Urothelium cell line (cell line): ENCODE data around the gene CHST11.
A peak's percentile ranks its signal among the peaks of the same experiment; 100 is the strongest.

Experiments used
- DNase-seq: peaks from one replicate; pipeline ENCODE4 v3.0.0; 2011; ENCODE audit warnings: low spot score, mixed read lengths
- FAIRE-seq: peaks from 2 replicates; lab custom pipeline; 2011; peaks lifted over from hg19 to GRCh38; lab: Jason Lieb, UNC

CHST11 gene

GRCh38 chr12:104638851-104639240, 182.1 kb downstream of the CHST11 start:
- DNase-seq (no peak), FAIRE-seq (no peak)

GRCh38 chr12:104640956-104641355, 184.2 kb downstream of the CHST11 start:
- FAIRE-seq (no peak), DNase-seq (no peak)

- DNase-seq (no peak), FAIRE-seq (no peak)
Observed at GRCh38 chr12:104641862-104642261, 185.1 kb downstream of the CHST11 start.

- FAIRE-seq (no peak), DNase-seq (no peak)
Observed at GRCh38 chr12:104643093-104643818, 186.5 kb downstream of the CHST11 start.

- DNase-seq (peak; percentile 5), FAIRE-seq (no peak)
Observed at GRCh38 chr12:104643819-104644669, 187.3 kb downstream of the CHST11 start.

GRCh38 chr12:104648756-104649155, 192.0 kb downstream of the CHST11 start:
- no peak for DNase-seq
- FAIRE-seq, result no peak

GRCh38 chr12:104649217-104649824, 192.6 kb downstream of the CHST11 start:
- FAIRE-seq (no peak), DNase-seq (no peak)

- FAIRE-seq, result no peak
- DNase-seq, result no peak
Observed at GRCh38 chr12:104649921-104650320, 193.2 kb downstream of the CHST11 start.

GRCh38 chr12:104650541-104650940, 193.8 kb downstream of the CHST11 start:
- DNase-seq (no peak), FAIRE-seq (no peak)

GRCh38 chr12:104651811-104652210, 195.1 kb downstream of the CHST11 start:
- FAIRE-seq (no peak), DNase-seq (no peak)

GRCh38 chr12:104652358-104652757, 195.6 kb downstream of the CHST11 start:
- no peak for FAIRE-seq
- no peak for DNase-seq

GRCh38 chr12:104652910-104653309, 196.2 kb downstream of the CHST11 start:
- DNase-seq (no peak), FAIRE-seq (no peak)

GRCh38 chr12:104653730-104654664, 197.2 kb downstream of the CHST11 start:
- FAIRE-seq (no peak), DNase-seq (no peak)

- FAIRE-seq (no peak), DNase-seq (no peak)
Observed at GRCh38 chr12:104654665-104655609, 198.2 kb downstream of the CHST11 start.

GRCh38 chr12:104656383-104656782, 199.6 kb downstream of the CHST11 start:
- no peak for DNase-seq
- no peak for FAIRE-seq

- no peak for DNase-seq
- FAIRE-seq, result no peak
Observed at GRCh38 chr12:104656921-104657320, 200.2 kb downstream of the CHST11 start.

- FAIRE-seq (no peak), DNase-seq (no peak)
Observed at GRCh38 chr12:104657726-104658484, 201.2 kb downstream of the CHST11 start.

GRCh38 chr12:104659058-104659457, 202.3 kb downstream of the CHST11 start:
- FAIRE-seq (no peak), DNase-seq (no peak)

GRCh38 chr12:104662203-104662602, 205.5 kb downstream of the CHST11 start:
- FAIRE-seq (no peak), DNase-seq (no peak)
